ENCODE measurements around the gene A3GALT2.

The A3GALT2 gene

DNA sequence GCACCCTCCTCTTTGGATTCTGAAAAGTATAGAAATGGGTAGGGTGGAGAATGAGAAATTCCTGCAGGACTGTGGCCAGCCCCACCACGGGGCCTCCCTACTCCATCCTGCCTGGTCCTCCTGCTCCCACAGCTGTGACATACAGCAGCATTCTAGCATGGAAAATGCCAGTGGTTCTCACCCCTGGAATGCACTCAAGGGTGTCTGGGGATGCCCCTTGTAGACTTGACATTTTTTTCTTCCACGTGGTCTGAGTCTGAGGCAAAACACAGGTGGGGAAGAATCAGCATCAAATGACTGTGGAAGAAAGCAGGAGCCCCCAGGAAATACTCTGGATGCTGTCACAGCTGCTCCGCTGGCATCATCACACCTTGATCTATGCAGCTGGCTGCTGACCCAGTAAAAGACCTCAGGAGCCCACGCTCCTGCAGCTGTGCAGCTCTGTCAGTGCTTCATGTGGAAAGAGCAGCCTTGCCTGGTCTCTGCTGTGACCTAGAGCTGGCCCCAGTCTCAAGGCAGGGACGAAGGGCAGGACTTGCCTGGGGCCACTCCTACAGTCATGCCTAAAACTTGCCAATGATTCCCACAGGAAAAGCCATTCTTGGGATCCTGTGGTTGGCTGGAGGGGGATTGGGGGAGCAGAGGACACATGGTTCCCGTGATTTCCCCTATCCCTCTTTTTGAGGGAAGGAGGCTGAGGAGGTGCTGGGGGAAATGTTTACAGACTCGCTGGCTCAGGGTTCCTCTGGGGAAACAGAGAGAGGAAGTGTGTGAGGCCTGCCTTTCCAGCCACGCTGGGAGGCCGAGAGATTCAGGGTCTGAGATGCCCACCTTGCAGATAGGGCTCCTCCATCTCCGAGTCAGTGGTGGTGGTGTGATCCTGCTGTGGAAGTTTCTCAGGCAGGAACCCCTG lies 10.8 kb upstream of the A3GALT2 start:
- DNase-seq (ENCODE audit: low read depth), result no peak

DNA sequence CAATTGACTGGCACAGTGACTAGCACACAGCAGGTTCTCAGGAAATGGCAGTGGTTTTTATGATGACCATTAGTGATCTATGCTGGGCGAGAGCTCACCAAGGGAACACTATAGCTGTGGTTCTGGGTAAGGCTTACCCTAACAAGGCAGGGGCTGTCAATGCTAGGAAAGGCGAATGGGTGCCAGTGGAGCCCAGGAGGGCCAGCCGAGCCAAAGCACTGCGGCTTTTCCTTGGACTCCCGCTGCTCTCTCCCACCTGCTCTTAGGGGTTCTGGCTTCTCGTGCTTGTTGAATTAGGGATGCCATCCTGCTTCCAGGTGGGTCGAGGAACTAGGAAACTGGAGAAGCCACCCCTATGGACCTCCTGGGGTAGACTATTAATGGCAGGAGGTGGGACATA lies 10.0 kb upstream of the A3GALT2 start:
- DNase-seq (ENCODE audit: low read depth), result no peak

- no peak for DNase-seq (ENCODE audit: low read depth)
Measured at GRCh38 chr1:33330361-33330890, 9.5 kb upstream of the A3GALT2 start.

DNA sequence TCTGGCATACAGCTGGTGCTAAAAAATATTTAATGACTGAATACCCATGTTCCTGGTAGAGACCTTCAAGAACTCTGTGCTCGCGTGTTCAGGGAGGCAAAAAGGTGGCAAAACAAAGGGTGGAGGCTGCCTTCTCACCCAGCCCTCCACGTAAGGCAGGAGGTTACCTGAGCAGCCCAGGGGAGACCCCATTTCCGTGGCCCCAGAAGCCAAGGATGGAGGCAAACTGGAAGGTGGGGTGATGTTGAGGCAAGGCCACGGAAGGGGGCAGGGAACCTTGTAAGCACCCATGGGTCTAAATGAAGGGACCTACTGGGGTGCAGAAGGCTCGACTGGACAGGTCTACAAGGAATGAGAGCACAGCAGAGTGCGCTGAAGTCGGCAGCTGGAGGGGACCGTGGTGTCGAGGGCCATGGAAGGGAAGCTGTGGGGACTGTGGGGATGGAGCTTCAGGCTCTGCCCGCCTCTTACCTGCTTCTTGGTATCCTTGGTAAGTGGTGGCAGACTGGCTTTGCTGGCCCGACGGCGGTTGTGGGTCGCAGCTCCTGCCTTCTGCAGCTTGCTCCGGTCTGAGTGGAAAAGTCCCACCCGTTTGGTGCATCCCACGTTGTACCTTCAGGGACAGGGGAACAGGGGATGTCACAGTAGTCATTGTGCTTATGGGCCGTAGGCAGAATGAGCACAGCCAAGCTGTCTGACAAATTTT lies 8.9 kb upstream of the A3GALT2 start:
- DNase-seq (ENCODE audit: low read depth), result no peak

GRCh38 chr1:33328817-33329216 lies 7.9 kb upstream of the A3GALT2 start:
- DNase-seq (ENCODE audit: low read depth), result no peak

DNA sequence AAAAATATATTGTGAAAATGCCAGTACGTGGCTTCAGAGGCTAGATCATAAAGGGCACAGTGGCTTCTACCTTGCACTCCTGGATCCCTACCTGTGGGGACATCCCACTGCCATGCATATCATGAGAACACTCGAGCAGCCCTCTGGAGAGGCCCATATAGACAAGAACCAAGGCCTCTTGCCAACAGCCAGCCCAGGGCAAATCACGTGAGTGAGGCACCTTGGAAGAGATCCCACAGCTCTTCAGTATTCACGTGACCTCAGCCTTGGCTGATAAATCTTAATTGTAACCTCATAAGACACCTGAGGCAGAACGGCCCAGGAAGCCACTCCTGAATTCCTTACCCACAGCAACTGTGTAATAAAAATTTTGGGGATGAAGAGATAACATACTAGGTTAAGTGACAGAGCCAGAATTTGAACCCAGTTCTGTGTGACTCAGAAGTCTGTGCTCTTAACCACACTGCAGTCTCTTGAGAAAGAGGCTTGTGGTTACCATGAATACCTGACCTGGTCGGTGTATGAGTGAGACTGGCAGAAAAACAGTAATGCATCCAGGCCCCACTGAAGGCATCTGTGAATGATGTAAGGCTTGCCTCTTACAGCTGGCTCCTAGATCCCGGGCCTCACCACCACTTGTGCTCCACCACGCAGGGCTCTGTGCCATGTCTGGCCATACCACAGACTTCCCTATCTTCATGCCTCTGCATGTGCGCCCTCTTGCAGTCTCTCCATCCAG lies 6.9 kb upstream of the A3GALT2 start:
- DNase-seq (ENCODE audit: low read depth), result no peak

DNA sequence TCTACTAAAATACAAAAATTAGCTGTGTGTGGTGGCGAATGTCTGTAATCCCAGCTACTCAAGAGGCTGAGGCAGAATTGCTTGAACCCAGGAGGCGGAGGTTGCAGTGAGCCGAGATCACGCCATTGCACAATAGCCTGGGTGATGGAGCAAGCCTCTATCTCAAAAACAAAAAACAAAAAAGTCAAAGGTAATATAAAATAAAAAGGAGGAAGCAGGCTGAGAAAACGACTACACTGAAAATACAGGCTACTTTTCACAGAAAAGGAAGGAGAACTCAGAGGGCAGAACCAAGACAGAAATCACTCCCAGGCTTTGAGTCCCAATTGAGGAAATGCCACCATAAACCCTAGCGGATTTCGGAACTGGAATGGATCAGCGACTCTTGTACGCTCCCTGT lies 5.9 kb upstream of the A3GALT2 start:
- DNase-seq (ENCODE audit: low read depth), result no peak

DNA sequence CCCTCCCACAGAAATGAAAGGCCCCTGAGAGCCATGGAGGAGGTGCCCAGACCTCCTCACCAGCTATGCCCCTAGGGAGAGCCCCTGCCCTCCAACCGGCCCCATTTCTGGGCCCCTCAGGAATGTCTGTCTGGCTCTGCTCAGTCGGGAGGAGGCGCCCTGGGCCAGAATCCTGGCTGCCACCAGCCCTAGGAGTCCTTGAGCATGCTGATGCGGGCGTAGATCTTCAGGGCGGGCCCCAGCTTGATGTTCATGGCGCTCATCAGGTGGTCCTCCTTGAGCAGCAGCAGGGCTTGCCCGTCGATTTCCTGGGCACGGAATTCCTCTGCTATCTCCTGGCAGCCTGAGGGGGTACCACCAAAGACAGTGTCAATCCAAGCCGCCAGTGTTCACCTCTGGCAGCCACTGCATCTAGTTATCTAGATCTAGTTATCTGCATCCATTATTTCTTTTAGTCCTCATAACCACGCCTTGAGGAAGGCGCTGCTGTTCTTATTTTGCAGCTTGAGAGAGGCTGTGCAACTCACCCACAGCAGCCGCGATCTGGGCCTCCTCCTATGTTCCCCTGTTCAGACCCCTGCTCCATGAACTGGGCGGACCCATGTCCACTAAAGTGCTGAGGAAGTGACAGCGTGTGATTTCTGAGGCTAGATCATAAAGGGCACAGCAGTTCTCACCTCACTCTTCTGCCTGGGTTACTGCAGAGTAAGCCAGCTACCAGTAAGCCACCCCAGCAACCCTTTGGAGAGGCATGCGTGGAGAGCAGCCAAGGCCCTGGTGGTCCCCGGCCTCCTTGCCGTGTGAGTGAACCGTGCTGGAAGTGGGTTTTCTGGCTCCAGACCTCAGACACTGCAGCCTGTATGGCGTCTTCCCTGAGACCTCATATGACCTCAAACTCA lies 4.0 kb upstream of the A3GALT2 start:
- no peak for DNase-seq (ENCODE audit: low read depth)

DNA sequence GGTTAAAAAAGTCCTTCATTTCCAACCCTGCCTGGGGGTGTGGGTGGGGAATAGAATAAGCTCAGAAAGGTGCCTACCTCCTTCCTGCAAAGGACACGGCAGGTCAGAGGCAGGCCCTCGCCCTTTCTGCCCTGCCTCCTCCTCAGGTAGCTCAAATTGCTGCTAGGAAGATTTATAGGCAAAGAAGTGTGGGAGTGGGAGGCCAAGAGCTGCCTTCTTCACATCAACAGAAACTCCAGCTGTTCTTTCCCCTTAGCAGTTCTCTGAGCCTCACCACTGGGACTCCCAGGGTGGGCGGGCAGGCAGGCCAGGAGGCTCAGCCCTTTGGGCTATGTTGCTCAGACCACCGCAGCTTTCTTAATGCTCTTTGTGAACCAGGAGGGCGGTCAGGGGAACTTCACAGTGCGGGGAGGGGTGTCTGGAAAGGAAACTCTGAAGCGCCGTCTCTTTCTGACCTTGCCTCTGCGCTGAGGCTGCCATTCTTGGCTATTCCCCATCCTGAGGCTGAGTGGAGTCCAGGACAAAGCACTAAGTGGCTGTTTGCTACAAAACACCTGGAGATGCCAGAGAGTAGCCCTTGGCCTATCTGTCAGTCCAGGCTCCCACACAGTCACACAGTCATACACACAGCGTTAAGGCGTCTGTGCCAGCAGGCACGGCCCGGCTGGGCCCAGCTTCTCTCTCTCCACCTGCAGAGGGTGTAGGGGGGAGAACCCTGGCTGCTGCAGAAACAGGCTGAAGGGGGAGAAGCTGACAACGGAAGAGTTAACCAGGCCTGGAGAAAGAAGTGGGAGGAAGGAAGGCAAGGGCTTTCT lies 3.0 kb upstream of the A3GALT2 start:
- no peak for DNase-seq (ENCODE audit: low read depth)

DNA sequence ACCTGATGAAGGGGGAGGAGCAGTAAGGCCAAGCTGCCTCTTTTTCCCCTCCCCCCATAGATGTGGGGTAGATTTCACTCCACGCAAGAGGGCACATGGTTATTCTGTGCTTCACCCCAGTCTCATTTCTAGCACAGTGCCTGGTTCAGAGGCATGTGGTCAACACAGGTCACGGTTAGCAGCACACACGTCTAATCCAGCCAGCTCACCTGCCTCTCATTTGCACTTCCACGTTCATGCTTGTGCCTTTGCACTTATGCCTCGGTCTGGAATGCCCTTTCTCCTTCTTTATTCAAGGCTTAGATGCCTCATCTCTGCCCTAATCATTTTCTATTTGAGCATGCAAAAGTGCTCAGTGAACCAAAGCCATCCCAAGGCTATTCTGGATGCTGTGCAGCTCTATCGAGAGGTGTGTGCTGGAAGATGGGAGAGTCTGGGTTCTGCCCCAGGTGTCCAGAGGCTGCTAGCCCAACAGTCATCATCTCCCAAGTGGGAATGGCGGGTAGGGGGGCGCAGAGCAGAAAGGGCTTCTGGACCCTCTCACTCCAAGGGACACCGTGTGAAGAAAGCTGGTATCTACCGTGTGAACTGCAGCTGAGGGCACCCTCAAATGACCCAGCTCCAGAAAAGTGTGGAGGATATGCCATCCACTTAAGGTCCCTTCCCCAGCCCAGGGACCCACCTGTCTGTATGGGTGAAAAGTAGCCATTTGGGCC lies 2.1 kb upstream of the A3GALT2 start:
- DNase-seq (ENCODE audit: low read depth), result no peak

DNA sequence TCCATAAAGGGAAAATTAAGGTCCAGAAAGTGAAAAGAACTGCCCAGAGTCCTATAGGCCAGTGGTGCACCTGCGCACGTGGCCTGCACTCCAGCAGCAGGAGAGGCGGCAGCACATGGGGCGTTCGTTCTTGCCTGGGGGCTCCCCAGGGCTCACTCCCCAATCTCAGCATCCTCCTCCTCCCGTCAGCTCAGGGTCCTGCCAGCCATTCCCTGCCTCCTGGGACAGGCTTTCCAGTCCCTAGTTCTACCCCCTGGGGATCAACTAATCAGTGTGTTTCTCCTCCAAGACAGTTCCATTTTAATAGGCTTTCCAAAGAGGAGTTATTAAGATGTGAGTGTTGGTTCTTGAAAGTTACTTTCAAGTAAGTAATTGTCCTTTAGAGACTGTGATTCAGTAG lies 1.2 kb upstream of the A3GALT2 start:
- DNase-seq (ENCODE audit: low read depth), result no peak

DNA sequence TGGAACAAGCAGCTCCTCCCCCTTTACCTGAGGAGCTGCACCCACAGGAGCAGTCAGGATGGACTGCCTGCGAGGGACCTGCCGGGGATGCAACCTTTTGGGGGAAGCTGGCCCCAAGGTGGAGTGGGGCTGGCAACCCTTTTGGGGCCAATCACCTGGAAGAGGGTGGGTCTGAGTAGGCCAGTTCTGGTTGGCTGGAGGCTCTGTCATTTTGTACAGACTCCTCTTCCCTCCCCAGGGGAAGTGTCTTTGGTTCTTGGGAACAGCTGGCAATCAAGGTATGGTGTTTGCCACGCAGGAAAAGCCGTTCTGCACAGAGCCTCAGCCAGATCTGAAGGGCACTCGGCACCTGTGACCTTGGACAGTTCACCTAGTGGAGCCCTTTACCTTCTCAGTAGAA lies 280 bp upstream of the A3GALT2 start:
- DNase-seq (ENCODE audit: low read depth), result no peak

DNA sequence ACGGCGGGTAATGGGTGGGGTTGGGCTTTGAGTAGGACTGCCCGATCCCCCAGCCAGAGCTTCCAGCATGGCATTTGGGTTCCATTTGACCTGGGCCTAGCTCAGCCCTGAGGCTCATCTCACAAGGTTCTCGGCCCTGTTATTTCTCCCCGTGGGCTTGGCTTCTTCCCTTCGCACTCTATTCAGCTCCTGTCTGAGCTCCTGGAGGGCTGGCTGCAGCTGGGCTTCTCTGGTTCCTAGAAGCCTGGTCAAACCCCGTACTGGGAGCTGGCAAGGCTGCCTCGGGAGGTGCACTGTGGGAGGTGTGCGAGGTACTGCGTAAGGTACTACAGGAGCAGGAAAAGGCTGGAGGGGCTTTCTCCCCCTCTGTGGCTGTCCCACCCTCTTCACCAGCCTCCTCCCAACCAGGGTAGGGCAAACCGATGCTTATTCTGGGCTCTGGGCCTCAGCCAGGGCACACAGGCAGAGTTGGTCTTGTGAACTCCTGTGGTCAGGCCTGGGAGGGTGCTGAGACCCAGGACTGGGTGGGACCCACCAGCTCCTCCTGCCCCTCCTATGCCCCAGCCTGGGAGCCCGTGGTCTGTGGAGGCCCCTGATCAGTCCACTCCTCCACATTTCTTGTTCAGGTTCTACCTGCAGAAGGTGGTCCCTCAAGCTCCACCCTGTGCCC lies 814 bp downstream of the A3GALT2 start:
- no peak for DNase-seq (ENCODE audit: low read depth)

- DNase-seq (ENCODE audit: low read depth), result no peak
Measured at GRCh38 chr1:33319186-33319948, 1.5 kb downstream of the A3GALT2 start.

- DNase-seq (ENCODE audit: low read depth), result no peak
Measured at GRCh38 chr1:33317946-33318345, 3.0 kb downstream of the A3GALT2 start.

DNA sequence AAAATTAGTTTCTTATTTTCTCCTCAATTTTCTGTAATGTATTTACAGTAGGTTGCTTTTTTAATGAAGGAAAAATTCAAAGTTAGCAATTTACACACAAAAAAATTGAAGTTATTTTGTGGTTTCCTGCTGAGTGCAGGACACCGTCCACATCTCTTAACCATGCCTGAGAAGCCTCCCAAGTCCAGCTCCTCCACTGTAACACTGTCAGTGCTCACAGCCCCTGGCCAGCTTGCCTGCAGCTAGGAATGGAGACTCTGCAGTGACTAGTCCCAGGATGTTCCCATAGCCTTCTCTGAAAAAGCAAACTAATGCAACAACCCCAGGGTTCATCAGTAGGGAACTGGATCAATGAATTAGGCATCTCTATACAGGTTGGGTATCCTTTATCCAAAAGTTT lies 3.5 kb downstream of the A3GALT2 start:
- no peak for DNase-seq (ENCODE audit: low read depth)

GRCh38 chr1:33316601-33317000 lies 4.3 kb downstream of the A3GALT2 start:
- DNase-seq (ENCODE audit: low read depth), result no peak

GRCh38 chr1:33314416-33314815 lies 6.5 kb downstream of the A3GALT2 start:
- no peak for DNase-seq (ENCODE audit: low read depth)

DNA sequence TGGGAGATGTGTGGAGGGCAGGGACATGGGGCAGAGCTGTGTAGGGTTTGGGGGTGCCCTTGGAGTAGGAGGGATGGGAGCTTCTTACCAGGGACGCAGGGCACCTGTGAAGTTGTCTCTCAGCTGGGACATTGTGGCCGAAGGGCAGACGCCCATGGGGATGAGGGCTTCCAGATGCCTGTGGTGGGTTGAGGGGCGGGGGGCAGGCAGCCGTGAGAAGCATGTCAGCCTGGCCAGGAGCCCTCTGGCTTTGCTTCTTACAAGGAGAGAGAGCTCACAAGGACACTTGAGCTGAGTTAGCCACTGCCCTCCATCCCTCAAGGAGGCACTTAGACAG lies 8.5 kb downstream of the A3GALT2 start:
- DNase-seq (ENCODE audit: low read depth), result no peak
